PC-3 (cell line): ENCODE data around the gene UAP1L1. TPM values are rescaled to one million over a fixed set of nuclear protein-coding genes. Genes with fewer than 3 reads are reported as not detected.

ENCODE experiments used
- ATAC-seq: fragments of 200-7000 bp; cut with Tn5 transposase; 2 replicates; pipeline ENCODE4 v1.9.1; 2020; ENCODE audit warnings: mild to moderate bottlenecking, moderate library complexity
- BruUV-seq: library from RNA; stranded (reverse); fragments of 400-500 nt; replicated peaks from 2 replicates; lab custom pipeline; 2021; lab: Mats Ljungman, UMichigan
- CTCF ChIA-PET: fragments of 300-600 bp; sonication (Branson Sonifier 250); formaldehyde crosslinking; loops from one replicate; lab custom pipeline; 2022; ENCODE audit warnings: antibody characterized with exemption; lab: Charles Lee
- POLR2A ChIA-PET: fragments of 300-600 bp; sonication (Branson Sonifier 250); formaldehyde crosslinking; loops from one replicate; lab custom pipeline; 2022; ENCODE audit warnings: antibody characterized with exemption; ENCODE audit not compliant: unreplicated experiment; lab: Charles Lee
- DNase-seq: peaks from one replicate; pipeline ENCODE4 v3.0.0-alpha.2; 2015
- H2AFZ ChIP-seq: fragments of 300-600 bp; sonication (generic); 2 replicates; pipeline ENCODE4 v1.6.0; 2016; ENCODE audit warnings: antibody characterized with exemption, low read length
- H3F3A ChIP-seq: fragments of 300-600 bp; sonication (generic); one replicate; pipeline ENCODE4 v1.6.0; 2017; ENCODE audit warnings: antibody characterized with exemption, low read length, control low read depth, mild to moderate bottlenecking; ENCODE audit not compliant: unreplicated experiment
- H3K27ac ChIP-seq: fragments of 300-600 bp; sonication (generic); 2 replicates; pipeline ENCODE4 v1.5.1; 2016; ENCODE audit warnings: mild to moderate bottlenecking, low read length
- H3K27me3 ChIP-seq: fragments of 300-600 bp; sonication (generic); 2 replicates; pipeline ENCODE4 v1.6.1; 2016; ENCODE audit warnings: low read length, mixed read lengths
- H3K36me3 ChIP-seq: fragments of 300-600 bp; sonication (generic); 2 replicates; pipeline ENCODE4 v1.6.1; 2016; ENCODE audit warnings: low read depth, mixed run types, low read length, mixed read lengths
- H3K4me1 ChIP-seq: fragments of 300-600 bp; sonication (generic); 2 replicates; pipeline ENCODE4 v1.5.1; 2016; ENCODE audit warnings: low read length; ENCODE audit not compliant: insufficient read depth
- H3K4me2 ChIP-seq: fragments of 300-600 bp; sonication (generic); 2 replicates; pipeline ENCODE4 v1.6.0; 2016; ENCODE audit warnings: low read length
- H3K4me3 ChIP-seq: fragments of 300-600 bp; sonication (generic); 2 replicates; pipeline ENCODE4 v1.5.1; 2016; ENCODE audit warnings: mild to moderate bottlenecking, low read length, mixed read lengths
- H3K79me2 ChIP-seq: fragments of 300-600 bp; sonication (generic); 2 replicates; pipeline ENCODE4 v1.6.1; 2017; ENCODE audit warnings: low read length, mixed read lengths
- H3K9ac ChIP-seq: fragments of 300-600 bp; sonication (generic); 2 replicates; pipeline ENCODE4 v1.6.0; 2016; ENCODE audit warnings: mild to moderate bottlenecking, low read length
- H3K9me2 ChIP-seq: fragments of 300-600 bp; sonication (generic); replicated peaks from 2 replicates; pipeline ENCODE4 v1.6.1; 2016; ENCODE audit warnings: mixed run types, low read length, mixed read lengths
- H3K9me3 ChIP-seq: fragments of 300-600 bp; sonication (generic); 2 replicates; pipeline ENCODE4 v1.6.1; 2016; ENCODE audit warnings: low read length, mixed read lengths
- H4K20me1 ChIP-seq: fragments of 300-600 bp; sonication (generic); 2 replicates; pipeline ENCODE4 v1.6.1; 2016; ENCODE audit warnings: low read length, mixed read lengths
- CTCF ChIP-seq: fragments of 300-600 bp; sonication (generic); conservative IDR thresholded peaks from 2 replicates; pipeline ENCODE4 v1.5.1; 2017; ENCODE audit warnings: antibody characterized with exemption, low read depth, mild to moderate bottlenecking, low read length
- EZH2 ChIP-seq: fragments of 300-600 bp; sonication (generic); IDR thresholded peaks from one replicate; pipeline ENCODE4 v1.6.1; 2017; ENCODE audit warnings: antibody characterized with exemption, mild to moderate bottlenecking, low read length; ENCODE audit not compliant: unreplicated experiment
- EZH2phosphoT487 ChIP-seq: fragments of 300-600 bp; sonication (generic); IDR thresholded peaks from 2 replicates; pipeline ENCODE4 v1.6.1; 2018; ENCODE audit warnings: mild to moderate bottlenecking, antibody characterized with exemption, low read length, borderline replicate concordance
- intact Hi-C: fragments of 100-400 bp; cut with micrococcal nuclease; formaldehyde crosslinking; loops from 2 replicates; pipeline ENCODE4 v1.9.0; 2023
- total RNA-seq: library from RNA; depleted of rRNA; stranded (reverse); fragments of >200 nt; gene quantifications from 2 replicates; pipeline ENCODE4 v1.2.3, GENCODE V29; 2014

Gene UAP1L1
- total RNA-seq, 1 experiment from 2014 or later = 5.0 TPM

GRCh38 chr9:137110911-137111787, 33.8 kb downstream of the UAP1L1 start:
- CTCF ChIA-PET = no interaction called here
- H3K27me3 ChIP-seq = no peaks in the 10 kb centered on the region
- H3K4me2 ChIP-seq = no peak overlapping the region
- no peaks in the 10 kb centered on the region for H3K36me3 ChIP-seq
- no peak overlapping the region for H3K4me3 ChIP-seq
- H3K9me3 ChIP-seq = no peaks in the 10 kb centered on the region
- H3K79me2 ChIP-seq = no peaks in the 10 kb centered on the region
- ATAC-seq = no peak
- no TSS peak for BruUV-seq
- no peak for DNase-seq
- TF ChIP-seq EZH2 (no peak), CTCF (no peak), EZH2phosphoT487 (no peak)
- H4K20me1 ChIP-seq = no peaks in the 10 kb centered on the region
- no peak overlapping the region for H3K27ac ChIP-seq
- H3F3A ChIP-seq = no peaks in the 10 kb centered on the region
- no peaks in the 10 kb centered on the region for H3K9me2 ChIP-seq
- no peak overlapping the region for H3K9ac ChIP-seq
- POLR2A ChIA-PET = no interaction called here
- H2AFZ ChIP-seq = no peak overlapping the region
- intact Hi-C loops = no loop called here
- 0 out of 2 replicates have a peak, but pooled peaks cover 5% of the 10 kb centered on the region for H3K4me1 ChIP-seq

- H2AFZ ChIP-seq = no peak overlapping the region
- H3K36me3 ChIP-seq = no peaks in the 10 kb centered on the region
- ChIA-PET POLR2A (no interaction called here), CTCF (no interaction called here)
- no peaks in the 10 kb centered on the region for H3F3A ChIP-seq
- no peak for DNase-seq
- no peaks in the 10 kb centered on the region for H3K79me2 ChIP-seq
- no peak overlapping the region for H3K4me2 ChIP-seq
- no peaks in the 10 kb centered on the region for H3K9me3 ChIP-seq
- H3K4me3 ChIP-seq = no peak overlapping the region
- TF ChIP-seq EZH2 (no peak), EZH2phosphoT487 (no peak), CTCF (no peak)
- no peak overlapping the region for H3K9ac ChIP-seq
- 0 out of 2 replicates have a peak, but pooled peaks cover 5% of the 10 kb centered on the region for H3K4me1 ChIP-seq
- no peak overlapping the region for H3K27ac ChIP-seq
- no peak for ATAC-seq
- BruUV-seq = no TSS peak
- H3K9me2 ChIP-seq = no peaks in the 10 kb centered on the region
- no peaks in the 10 kb centered on the region for H3K27me3 ChIP-seq
- intact Hi-C loops = no loop called here
- H4K20me1 ChIP-seq = no peaks in the 10 kb centered on the region
Measured at GRCh38 chr9:137111788-137112563, 34.7 kb downstream of the UAP1L1 start.
